PC-9 (cell line): ENCODE data around the gene FAM117B. TPM values are rescaled to one million over a fixed set of nuclear protein-coding genes. Genes with fewer than 3 reads are reported as not detected.
"Not testable (repeated sequence)": the region's sequence is repeated elsewhere in the genome, so short reads cannot be mapped to it uniquely, and the experiment has no call there.

ENCODE experiments used
- BruUV-seq: library from RNA; stranded (reverse); fragments of 400-500 nt; replicated peaks from 2 replicates; lab custom pipeline; 2021; lab: Mats Ljungman, UMichigan
- CTCF ChIA-PET: fragments of 300-600 bp; sonication (Branson Sonifier 250); formaldehyde crosslinking; loops from one replicate; lab custom pipeline; 2022; ENCODE audit warnings: antibody characterized with exemption; lab: Charles Lee
- POLR2A ChIA-PET: fragments of 300-600 bp; sonication (Branson Sonifier 250); formaldehyde crosslinking; loops from one replicate; lab custom pipeline; 2022; ENCODE audit warnings: antibody characterized with exemption; ENCODE audit not compliant: unreplicated experiment; lab: Charles Lee
- DNase-seq, 2 experiments: peaks; one replicate each; pipeline versions ENCODE4 v3.0.0 to v3.0.0-alpha.2; 2015 to 2022; ENCODE audit warnings: mixed read lengths in 1 of 2
- H2AFZ ChIP-seq: fragments of 200-600 bp; sonication (generic); 2 replicates; pipeline ENCODE4 v1.8.1; 2017; ENCODE audit warnings: antibody characterized with exemption
- H3F3A ChIP-seq: fragments of 200-600 bp; sonication (generic); 2 replicates; pipeline ENCODE4 v1.8.1; 2017; ENCODE audit warnings: antibody characterized with exemption, mild to moderate bottlenecking, low read depth; ENCODE audit not compliant: insufficient read depth
- H3K27ac ChIP-seq: fragments of 200-600 bp; sonication (generic); 2 replicates; pipeline ENCODE4 v1.6.1; 2016; ENCODE audit warnings: mixed run types
- H3K27me3 ChIP-seq: fragments of 200-600 bp; sonication (generic); 2 replicates; pipeline ENCODE4 v1.6.1; 2016; ENCODE audit warnings: low read depth, mixed run types; ENCODE audit not compliant: insufficient read depth
- H3K36me3 ChIP-seq: fragments of 200-600 bp; sonication (generic); 2 replicates; pipeline ENCODE4 v1.6.1; 2016; ENCODE audit warnings: low read depth, mixed run types
- H3K4me1 ChIP-seq: fragments of 200-600 bp; sonication (generic); replicated peaks from 2 replicates; pipeline ENCODE4 v1.6.1; 2016; ENCODE audit warnings: mixed run types; ENCODE audit not compliant: insufficient read depth
- H3K4me2 ChIP-seq: fragments of 200-600 bp; sonication (generic); 2 replicates; pipeline ENCODE4 v1.6.1; 2017; ENCODE audit warnings: mixed run types
- H3K4me3 ChIP-seq: fragments of 200-600 bp; sonication (generic); 2 replicates; pipeline ENCODE4 v1.6.1; 2016; ENCODE audit warnings: mixed run types
- H3K79me2 ChIP-seq: fragments of 200-600 bp; sonication (generic); 2 replicates; pipeline ENCODE4 v1.6.1; 2017; ENCODE audit warnings: low read depth, mixed run types
- H3K9me2 ChIP-seq: fragments of 200-600 bp; sonication (generic); 2 replicates; pipeline ENCODE4 v1.8.1; 2017; ENCODE audit warnings: mild to moderate bottlenecking; ENCODE audit not compliant: insufficient read depth
- H3K9me3 ChIP-seq: fragments of 200-600 bp; sonication (generic); 2 replicates; pipeline ENCODE4 v1.8.1; 2016; ENCODE audit warnings: low read depth; ENCODE audit not compliant: insufficient read depth
- H4K20me1 ChIP-seq: fragments of 200-600 bp; sonication (generic); 2 replicates; pipeline ENCODE4 v1.8.1; 2017; ENCODE audit not compliant: insufficient read depth
- CTCF ChIP-seq: fragments of 200-600 bp; sonication (generic); conservative IDR thresholded peaks from 2 replicates; pipeline ENCODE4 v1.6.1; 2017; ENCODE audit warnings: mixed run types, antibody characterized with exemption, mild to moderate bottlenecking, moderate library complexity
- EZH2 ChIP-seq: fragments of 200-600 bp; sonication (generic); IDR thresholded peaks from 2 replicates; pipeline ENCODE4 v1.8.0; 2017; ENCODE audit warnings: antibody characterized with exemption, low read depth
- intact Hi-C: fragments of 100-400 bp; cut with micrococcal nuclease; formaldehyde crosslinking; loops from one replicate; pipeline ENCODE4 v1.10.0; 2022; ENCODE audit not compliant: unreplicated experiment
- total RNA-seq: library from RNA; stranded (reverse); gene quantifications from 2 replicates; pipeline ENCODE4 v1.2.3, GENCODE V29; 2021

Gene FAM117B
- total RNA-seq, 1 experiment from 2014 or later: 8.2 TPM

- Histone ChIP-seq H4K20me1 (no peaks in the 10 kb centered on the region), H3K4me1 (no peaks in the 10 kb centered on the region), H2AFZ (no peak overlapping the region), H3K36me3 (no peaks in the 10 kb centered on the region), H3K27ac (no peak overlapping the region), H3K4me3 (no peak overlapping the region), H3K79me2 (no peaks in the 10 kb centered on the region), H3K9me3 (no peaks in the 10 kb centered on the region), H3K9me2 (no peaks in the 10 kb centered on the region), H3K27me3 (no peaks in the 10 kb centered on the region), H3F3A (no peaks in the 10 kb centered on the region), H3K4me2 (no peak overlapping the region)
- BruUV-seq: no TSS peak
- intact Hi-C loops: no loop called here
- no peak for DNase-seq
- TF ChIP-seq CTCF: no peak
- no peak for TF ChIP-seq EZH2
- ChIA-PET POLR2A (interaction anchor here (0.7 kb wide), 1 partner anchor 1283 kb away, joined by 3 read pairs; no protein-coding TSS in a partner anchor), CTCF (no interaction called here)
These were observed 36.7 kb downstream of the FAM117B start for GRCh38 chr2:202671317-202672035.

GRCh38 chr2:202675097-202675496 is 40.3 kb downstream of the FAM117B start:
- H3K27ac ChIP-seq, H3K79me2 ChIP-seq, BruUV-seq, H3K9me3 ChIP-seq, H3K4me2 ChIP-seq, CTCF ChIA-PET, H3K4me1 ChIP-seq, POLR2A ChIA-PET, H3K9me2 ChIP-seq, H2AFZ ChIP-seq, intact Hi-C loops, H3F3A ChIP-seq, DNase-seq, H3K36me3 ChIP-seq, H4K20me1 ChIP-seq, H3K27me3 ChIP-seq, H3K4me3 ChIP-seq: not testable (repeated sequence)

- Histone ChIP-seq H3K4me3 (no peak overlapping the region), H3K79me2 (no peaks in the 10 kb centered on the region), H3K9me3 (no peaks in the 10 kb centered on the region; the same call in 1 of the 2 replicates), H4K20me1 (no peaks in the 10 kb centered on the region), H2AFZ (no peak overlapping the region), H3K36me3 (no peaks in the 10 kb centered on the region), H3K4me2 (no peak overlapping the region), H3K9me2 (no peaks in the 10 kb centered on the region), H3K27ac (no peak overlapping the region), H3K27me3 (no peaks in the 10 kb centered on the region), H3F3A (no peaks in the 10 kb centered on the region), H3K4me1 (no peaks in the 10 kb centered on the region)
- ChIA-PET POLR2A (no interaction called here), CTCF (no interaction called here)
- DNase-seq: no peak
- no TSS peak for BruUV-seq
- intact Hi-C loops: no loop called here
- TF ChIP-seq EZH2: no peak
- no peak for TF ChIP-seq CTCF
These were observed 45.2 kb downstream of the FAM117B start for GRCh38 chr2:202679980-202680379.
